HG02885 (cell line): ENCODE measurements around the gene EIF3F.
A peak's percentile ranks its signal among the peaks of the same experiment; 100 is the strongest.

Experiments
- ATAC-seq: cut with Tn5 transposase; IDR thresholded peaks from one replicate; pipeline ENCODE4 v1.9.1; 2021; ENCODE audit warnings: mild to moderate bottlenecking; ENCODE audit not compliant: unreplicated experiment, poor library complexity

The EIF3F gene

DNA sequence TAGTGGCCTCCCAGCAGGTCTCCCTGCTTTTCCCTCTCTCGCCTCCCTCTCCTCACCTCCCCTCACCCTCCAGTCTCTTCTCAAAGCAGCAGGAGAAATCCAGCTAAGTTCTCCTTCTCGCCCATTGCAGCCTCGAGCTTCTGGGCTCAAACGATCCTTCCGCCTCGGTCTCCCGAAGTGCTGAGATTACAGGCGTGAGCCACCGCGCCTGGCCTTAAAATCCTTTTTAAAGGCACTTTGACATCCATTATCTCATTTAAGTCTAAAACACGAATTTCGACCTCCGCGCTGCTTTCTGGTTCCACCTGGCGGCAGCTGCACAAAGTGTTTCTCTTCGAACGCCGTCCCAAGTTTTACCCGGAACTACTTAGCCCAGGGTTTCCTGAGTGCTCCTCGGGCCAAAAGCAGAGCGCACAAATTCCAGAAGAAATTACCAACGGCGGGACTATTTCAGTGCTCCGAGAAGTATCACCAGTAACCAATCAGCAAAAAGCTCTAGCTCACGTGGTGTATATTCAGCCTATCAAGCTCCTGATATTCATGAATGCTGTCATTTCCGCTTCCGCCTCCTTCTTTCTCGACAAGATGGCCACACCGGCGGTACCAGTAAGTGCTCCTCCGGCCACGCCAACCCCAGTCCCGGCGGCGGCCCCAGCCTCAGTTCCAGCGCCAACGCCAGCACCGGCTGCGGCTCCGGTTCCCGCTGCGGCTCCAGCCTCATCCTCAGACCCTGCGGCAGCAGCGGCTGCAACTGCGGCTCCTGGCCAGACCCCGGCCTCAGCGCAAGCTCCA is at the start of gene EIF3F:
Gene EIF3F (plus strand): TSS at position 570 of the 792 bp plus-strand sequence. CDS start 16 bp downstream, at position 586.
- ATAC-seq: peak; percentile 96

DNA sequence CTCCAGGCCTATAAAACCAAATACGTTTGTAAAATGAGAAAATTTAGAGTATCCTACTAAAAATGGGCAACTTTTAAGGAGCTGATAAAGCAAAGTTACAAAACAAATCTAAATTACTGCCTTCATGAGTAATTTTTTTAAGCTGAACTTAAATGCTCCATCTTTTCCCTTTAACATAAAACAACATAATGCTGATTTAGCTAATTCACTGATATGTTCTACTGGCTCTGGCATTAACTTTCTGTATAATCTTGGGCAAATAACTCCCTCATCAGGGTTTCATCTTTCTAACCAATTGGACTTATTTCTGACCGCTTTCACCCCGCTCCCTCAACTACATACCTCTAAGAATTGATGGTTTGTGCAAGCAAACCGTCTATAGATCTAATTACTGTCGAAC is 46.0 kb upstream of the EIF3F start:
- no peak for ATAC-seq

DNA sequence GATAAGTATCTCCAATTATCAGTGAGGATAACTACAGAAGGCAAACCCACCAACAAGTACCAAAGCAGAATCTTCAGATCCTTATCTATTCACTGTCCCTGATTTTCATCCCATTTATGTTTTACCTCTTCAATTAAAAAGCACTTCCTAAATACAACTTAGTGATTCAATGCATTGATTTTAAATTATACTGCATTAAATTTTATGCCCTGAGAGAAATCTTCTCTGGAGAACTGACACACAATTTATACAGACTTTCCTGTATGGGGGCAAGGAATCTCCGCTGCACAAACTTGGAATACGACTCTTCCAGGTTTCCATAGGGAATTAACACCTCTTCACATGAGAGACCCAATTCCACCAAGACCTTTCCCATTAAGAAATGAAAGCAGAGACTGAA is 45.5 kb upstream of the EIF3F start, which contains the start of gene OR10A3:
Gene OR10A3 (minus strand): TSS at position 101 of the 400 bp plus-strand sequence. CDS start 2,188 bp downstream, outside the sequence.
- no peak for ATAC-seq

- ATAC-seq: no peak
Measured at GRCh38 chr11:7944123-7944522, 43.0 kb upstream of the EIF3F start.

GRCh38 chr11:7949934-7950333 is 37.2 kb upstream of the EIF3F start:
- no peak for ATAC-seq

DNA sequence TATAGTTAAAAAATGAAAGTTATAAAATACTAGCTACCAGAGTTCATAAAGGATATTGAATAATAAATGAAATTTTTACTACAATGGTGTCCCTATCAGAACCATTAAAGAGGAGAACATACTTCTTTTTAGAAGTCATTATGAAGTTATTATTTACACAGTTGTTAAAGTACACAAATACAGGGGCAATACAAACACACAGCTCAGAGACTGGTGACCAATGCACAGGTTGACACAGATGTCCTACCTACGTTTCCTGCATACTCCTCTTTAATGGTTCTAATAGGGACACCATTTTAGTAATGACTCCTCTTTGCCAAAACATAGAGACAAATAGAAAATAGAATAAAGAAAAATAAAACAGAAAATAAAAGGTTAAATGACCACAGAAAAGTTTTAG is 31.9 kb upstream of the EIF3F start:
- no peak for ATAC-seq

GRCh38 chr11:7964261-7964660 is 22.9 kb upstream of the EIF3F start:
- ATAC-seq: no peak

GRCh38 chr11:7964873-7965272 is 22.3 kb upstream of the EIF3F start:
- no peak for ATAC-seq

GRCh38 chr11:7965386-7965785 is 21.8 kb upstream of the EIF3F start, which contains the start of gene NLRP10:
Gene NLRP10, minus strand, starts transcription at chr11:7965447. Its CDS starts 1,952 bp downstream, at chr11:7963495.
- ATAC-seq: no peak

DNA sequence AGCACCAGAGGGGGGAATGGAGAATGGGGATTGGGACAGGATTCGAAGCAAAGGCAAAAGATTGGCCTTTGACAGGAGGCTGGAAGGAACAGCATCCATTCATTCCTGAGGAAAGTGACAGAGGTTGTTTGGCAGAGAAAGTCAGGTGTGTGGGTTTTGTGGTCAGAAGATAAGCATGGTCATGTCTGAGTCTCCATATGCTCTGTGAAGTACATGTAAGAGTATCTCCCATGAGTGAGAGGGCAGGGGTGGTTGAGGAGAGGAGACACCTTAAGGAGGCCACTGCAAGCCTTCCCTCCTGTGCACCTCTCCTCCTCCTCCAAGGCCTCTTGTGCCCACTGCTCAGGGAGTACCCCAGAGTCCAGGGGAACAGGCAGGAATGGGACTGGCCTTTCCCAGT is 20.0 kb upstream of the EIF3F start:
- ATAC-seq: no peak

- no peak for ATAC-seq
Measured at GRCh38 chr11:7967826-7968225, 19.3 kb upstream of the EIF3F start.

DNA sequence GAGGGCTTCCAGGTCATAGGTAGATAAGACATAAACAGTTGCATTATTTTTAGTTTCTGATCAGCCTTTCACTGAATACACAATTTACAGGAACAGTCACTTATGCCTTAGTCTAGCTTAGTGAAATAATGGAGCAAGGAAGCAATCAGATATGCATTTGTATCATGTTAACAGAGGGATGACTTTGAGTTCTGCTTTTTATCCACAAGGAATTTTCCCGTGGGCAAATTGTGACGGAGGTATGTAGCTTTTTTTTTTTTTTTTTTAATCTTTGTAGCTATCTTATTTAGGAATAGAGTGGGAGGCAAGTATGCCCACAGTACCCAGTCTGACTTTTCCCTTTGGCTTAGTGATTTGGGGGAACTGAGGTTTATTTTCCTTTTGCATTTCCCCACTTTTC is 18.5 kb upstream of the EIF3F start:
- ATAC-seq: no peak

GRCh38 chr11:7969756-7970646 is 17.1 kb upstream of the EIF3F start:
- no peak for ATAC-seq

DNA sequence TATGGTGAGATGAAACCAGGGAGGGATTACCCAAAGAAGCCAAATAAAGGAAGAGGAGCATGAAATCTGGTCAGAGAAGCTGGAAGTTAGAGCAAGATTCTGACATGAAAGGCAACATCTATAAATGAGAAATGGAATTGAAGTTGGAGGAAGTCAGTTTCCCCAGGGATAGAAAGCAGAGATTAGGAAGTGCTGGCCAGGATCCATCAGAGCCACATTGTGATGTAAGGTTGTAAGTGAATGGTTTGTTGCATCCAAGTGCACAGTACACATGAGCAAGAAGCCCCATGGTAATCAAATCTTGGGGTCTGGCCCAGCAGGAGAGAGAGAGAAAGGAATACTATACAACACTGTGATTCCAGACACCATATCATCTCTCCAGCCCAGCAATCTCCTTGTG is 15.3 kb upstream of the EIF3F start:
- ATAC-seq: no peak

GRCh38 chr11:7973011-7973410 is 14.1 kb upstream of the EIF3F start:
- ATAC-seq: no peak

DNA sequence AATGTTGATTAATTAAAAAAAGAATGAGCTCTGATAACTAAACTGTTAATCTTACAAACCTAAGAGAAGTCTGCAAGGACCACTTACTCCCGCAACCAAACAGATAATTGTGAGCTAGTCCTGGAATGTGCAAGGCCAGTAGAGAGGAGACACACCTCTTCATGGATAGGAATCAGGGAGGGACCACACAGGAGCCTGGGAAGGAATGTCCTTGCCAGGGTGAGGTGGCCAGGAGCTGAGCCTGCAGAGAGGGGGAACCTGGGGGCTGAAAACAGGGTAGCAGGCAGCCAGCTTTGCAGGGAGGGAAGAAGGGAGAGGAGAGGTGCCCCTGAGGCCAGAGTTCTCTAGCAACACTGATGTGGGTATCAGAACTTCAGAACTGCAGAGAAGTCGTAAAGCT is 12.5 kb upstream of the EIF3F start:
- ATAC-seq: no peak

- no peak for ATAC-seq
Measured at GRCh38 chr11:7977232-7977917, 9.8 kb upstream of the EIF3F start.

- no peak for ATAC-seq
Measured at GRCh38 chr11:7981619-7982157, 5.4 kb upstream of the EIF3F start.

GRCh38 chr11:7982582-7983119 is 4.5 kb upstream of the EIF3F start:
- no peak for ATAC-seq
